HG03571 (cell line): ENCODE data around the gene TSHZ3.

ENCODE experiments used
- ATAC-seq: cut with Tn5 transposase; IDR thresholded peaks from one replicate; pipeline ENCODE4 v1.9.1; 2021; ENCODE audit not compliant: unreplicated experiment

Gene TSHZ3

DNA sequence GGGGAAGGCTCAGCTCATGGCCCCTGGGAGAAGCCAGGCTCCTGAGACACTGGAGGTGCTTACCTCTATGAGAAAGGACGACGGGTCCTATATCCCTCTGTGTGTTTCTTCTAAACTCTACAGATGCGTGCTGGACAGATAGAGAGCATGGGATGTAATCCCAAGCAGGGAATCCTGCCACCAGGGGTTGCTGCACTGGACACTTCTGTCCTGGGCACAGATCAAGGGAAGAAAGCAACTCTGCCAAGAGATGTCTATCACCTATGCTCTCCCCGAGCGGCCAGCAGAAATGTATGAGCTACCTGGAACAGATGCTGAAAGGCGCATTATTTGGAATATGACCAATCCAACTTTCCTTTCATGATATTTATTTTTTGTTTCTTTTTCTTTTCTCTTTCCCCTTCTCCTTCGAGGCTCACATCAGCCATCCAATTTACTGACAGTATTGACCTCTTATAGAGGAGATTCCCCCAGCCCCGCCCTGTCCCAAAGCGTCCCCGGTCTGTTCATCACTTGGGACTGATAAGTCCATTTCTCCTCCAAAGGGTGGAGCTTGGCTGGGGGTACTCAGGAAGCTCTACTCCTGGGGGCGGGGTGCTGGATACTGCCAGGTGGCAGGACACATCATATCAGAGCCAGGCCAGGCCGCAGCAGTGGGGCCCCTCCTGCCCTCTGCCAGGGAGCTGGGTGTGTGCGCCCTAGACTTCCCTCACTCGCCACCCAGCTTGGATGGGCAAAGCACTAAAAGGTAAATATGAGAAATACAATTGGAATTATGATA, 34.2 kb downstream of the TSHZ3 start:
- no peak for ATAC-seq

DNA sequence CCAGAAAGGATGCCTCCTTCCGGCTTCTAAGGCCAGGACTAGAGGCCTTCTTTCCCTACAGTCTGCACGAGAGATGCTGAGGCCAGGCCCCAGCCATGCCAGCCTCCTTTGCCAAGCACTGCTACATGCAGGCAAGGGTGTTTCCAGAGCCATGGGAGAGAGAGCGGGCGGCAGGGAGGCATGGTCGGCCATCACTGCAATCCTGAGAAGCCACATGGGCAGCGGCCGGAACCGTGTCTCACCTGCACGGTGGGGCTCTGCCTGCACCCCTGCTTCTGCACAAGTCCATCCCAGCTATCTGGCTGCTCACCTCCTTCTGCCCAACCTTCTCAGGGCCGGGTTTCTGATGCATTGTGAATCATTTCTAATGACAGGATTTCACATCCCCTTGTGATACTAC, 35.1 kb downstream of the TSHZ3 start:
- ATAC-seq = no peak

DNA sequence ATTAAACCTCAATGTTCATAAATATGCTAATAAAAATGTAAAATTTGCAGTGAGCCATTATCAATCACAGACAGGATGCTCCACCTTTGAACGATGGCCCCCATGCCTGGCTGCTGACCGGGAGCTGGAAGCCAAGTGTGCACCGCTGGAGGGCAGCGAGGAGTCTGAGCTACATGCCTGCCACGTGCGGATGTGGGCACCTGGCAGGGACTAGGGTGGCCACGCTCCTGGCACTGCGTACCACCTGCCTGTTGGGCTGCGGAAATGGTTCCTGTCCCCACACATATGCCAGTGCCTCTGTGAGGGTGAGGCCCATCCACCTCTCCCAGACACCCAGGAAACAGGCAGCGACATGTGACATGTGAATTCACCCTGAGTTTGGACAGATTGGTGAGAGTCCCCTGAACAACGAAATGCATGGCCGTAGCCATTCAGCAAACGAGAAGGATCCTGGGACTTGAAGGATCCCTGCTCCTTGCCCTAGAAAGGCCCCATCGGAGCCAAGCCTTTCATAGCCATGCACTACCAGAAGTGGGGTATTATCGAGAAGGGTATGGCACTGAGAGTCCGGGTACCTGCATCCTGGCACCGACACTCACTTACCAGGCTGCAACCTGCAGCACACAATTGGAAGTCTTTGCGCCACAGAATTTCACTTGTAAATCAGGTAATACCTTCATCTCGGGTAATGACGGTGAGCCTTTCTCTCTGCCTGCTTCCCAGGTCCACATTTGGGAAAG, 35.8 kb downstream of the TSHZ3 start:
- ATAC-seq = no peak

DNA sequence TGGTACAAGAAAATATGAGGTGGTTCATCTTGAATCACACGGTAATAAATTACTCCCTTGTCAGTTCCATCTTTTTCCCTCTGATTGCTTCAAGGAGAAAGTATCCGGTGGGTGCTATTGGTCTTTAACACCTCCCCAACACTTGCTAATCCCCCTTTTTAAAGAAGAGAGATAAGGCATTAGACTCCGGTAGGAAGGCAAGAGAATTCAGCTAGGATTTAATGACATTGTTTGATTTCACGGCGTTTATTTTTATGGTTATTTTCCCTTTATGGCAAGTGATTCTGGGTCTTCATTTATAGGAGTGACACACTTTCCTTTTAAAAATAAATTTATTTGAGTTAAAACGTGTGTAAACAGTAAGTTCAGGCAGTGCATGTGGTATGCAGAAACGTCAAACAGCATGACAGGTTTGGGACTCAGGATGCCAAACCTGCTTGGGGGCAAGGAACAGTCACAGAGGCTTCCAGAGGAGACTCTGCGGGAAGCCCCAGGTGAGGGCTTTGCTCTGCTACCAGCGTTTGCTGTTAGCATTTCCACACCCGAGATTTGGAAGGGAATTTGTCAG, 36.5 kb downstream of the TSHZ3 start:
- ATAC-seq = no peak

DNA sequence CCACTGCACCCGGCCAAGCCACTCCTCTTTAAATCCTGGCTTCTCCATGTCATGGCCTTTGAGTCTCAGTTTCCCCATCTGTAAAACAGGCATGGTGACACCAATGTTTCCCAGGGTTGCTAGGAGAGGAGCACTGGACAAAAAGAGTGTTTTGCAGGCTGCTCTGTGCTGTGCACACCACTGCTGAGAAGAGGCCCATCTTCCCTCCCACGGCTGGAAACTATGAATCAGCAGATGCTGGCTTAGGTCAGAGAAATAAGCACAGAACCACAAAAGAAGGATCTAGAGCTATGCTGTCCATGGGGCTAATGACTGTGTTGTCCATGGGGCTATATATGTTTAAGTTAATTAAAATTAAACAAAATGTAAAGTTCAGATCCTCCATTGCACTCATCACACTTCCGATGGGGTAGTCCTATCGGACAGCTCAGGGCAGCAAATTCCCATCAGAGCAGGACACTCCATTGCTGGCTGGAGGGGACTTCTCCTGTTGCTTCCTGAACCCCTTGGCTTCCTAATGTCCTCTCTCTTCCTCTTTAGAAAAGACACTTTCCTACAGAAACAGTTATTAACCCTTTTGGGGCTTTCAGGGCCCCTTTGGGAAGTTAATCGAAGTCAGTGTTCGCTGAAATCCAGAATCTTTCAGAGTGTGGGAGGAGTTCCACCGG, 37.1 kb downstream of the TSHZ3 start:
- ATAC-seq = no peak

DNA sequence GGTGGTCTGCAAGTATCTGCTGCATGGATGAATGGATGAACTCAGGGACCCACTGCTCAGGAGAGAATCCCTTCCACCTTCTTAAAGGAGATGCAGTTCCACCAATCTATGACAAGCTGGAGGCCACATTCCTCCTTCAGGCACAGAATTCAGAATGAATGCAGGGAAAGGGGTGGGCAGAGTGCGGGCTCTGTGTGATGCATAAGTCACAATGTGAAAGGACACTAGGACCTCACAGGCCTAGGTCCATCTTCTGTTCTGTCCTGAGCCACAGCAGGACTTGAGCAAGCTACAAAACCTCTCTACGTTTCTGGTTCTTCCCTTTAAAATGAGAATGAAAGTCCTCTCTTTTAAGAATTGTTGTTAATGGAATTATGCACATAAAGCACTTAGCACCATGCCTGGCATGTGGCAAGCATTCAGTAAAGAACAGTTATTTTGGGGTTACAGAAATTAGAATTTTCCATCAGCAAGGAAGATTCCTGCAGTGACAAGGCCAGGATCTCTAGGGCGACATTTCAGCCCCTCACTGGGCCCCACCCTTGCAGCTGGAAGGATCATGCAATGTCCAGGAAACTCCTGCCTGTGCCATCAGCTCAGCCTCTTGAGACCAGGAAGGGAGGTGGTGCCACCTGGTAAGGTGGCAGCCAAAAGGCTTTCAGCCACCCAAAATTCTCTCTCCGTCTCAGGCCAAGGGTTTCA, 38.7 kb downstream of the TSHZ3 start:
- no peak for ATAC-seq

DNA sequence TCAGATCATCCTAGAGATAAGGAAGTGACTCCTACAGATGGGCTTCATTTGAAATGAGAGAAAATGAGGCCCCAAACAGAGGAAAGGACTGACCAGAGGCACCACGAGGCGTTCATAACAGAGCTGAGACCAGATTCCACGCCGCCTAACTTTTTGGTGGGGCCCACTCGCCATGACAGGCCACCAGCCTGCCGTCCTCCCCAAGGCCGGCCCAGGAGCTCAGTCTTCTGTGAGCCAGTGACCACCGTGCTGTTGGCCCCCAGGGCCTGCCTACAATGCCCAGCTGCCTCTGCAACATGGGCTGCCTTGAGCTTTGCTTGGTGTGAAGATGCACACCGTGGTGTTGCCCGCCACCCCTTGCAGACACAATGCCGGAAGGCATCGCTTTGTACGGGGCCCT, 40.5 kb downstream of the TSHZ3 start:
- no peak for ATAC-seq

DNA sequence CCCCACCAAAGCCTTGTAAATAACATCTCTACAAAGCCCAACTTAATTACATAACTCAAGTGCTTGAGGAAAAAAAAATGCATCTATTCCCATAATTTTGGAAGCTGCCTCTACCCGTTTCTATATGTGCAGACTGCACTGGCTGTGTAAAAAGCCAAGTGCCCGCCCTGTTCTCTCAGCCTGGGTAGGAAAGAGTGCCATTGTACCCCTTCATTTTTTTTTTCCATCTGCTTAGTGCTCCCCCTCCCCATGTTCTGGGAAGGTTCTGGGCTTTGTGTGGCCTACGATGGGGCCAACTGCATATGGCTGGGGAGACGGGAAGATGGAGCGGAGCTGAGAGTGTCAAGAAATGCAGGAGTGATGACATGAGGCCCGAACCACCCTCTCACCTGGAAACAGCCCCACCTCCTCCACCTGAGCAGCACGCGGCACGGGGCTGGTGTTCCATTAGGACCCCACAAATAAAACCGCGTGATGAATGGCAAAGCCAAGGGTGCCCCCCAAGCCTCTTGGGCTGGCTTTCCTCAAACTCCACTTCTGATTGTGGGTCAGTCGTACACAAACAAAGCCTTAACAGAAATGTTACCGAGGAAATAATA, 42.1 kb downstream of the TSHZ3 start:
- ATAC-seq = no peak

DNA sequence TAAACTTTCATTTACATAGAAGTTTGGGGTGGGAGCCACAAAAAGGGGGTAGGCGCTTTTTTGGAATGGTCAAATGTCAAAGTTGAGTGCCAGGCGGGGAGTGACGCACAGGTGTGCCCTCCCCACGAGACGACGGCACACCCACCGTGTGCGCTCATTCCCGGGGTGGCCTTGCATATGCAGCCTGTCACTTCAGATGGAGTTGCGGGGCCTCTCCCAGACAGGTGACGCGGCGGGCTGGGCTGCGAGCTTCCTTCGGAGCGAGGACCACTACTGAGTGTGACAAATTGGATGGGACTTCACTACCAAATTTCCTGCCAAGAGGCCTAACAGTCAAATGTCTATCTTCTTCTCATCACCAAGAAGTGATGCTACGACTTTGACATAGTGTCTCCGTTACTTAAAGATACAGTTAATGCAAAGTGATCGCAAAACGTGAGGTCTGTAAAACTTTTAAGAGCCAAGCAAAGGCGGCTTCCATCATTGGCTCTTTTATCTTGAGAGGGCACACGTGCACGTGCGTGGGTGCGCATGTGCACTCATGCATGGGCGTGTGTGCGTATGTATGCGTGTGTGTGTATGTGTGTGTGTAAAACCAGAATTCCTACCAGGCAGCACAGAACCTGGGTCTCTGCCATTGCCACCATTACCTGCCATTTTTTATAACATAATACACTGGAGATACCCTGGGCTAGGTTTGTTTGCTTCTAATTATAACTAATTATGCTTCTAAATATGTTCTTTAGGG, 43.1 kb downstream of the TSHZ3 start:
- no peak for ATAC-seq

DNA sequence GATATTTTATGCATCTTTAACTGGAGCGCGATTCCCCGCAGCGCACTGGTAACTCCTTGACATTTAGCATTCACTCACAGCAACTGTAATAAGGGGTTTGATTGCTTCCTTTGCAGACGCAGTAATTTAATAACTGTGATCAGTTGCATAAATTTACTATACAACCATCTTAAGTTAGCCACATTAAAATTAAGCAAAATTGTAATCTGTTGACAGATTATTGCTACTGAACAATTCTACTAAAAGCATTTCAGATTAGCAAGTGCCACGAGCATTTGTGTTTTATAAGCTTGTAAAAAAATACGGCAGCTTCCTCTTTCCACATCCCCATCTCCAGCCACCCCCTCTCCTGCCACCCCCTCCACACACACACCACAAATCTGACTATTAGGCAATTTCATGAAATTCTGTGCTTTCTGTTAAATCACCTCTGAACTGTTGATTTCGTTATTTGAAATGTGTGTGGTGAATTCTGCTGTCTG, 44.4 kb downstream of the TSHZ3 start:
- ATAC-seq = no peak

DNA sequence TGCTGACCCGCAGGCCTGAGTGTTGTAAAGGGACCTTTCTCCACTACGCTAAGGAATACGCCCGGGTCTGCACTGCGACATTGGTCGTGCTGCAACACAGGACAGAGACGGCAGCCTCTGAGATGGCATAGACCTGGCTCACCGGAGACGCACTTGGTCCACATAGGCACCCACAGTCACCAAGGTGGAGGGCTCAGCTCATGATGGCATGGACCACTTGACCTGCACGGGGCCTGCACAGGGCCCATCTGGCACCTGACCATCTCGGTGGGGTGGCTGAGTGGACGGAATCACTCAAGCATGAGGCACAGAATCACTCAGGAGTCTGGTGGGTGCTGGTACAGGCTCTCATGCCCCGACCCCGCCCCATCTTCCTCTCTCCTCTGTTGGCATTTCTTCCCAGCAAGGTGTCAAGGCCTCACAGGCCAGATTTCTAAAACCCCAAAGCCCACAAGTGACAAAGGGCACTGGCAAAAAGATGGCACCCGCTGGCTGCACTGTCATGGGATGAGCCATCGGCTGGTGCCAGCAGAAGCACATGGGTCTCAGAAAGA, 45.9 kb downstream of the TSHZ3 start:
- no peak for ATAC-seq

DNA sequence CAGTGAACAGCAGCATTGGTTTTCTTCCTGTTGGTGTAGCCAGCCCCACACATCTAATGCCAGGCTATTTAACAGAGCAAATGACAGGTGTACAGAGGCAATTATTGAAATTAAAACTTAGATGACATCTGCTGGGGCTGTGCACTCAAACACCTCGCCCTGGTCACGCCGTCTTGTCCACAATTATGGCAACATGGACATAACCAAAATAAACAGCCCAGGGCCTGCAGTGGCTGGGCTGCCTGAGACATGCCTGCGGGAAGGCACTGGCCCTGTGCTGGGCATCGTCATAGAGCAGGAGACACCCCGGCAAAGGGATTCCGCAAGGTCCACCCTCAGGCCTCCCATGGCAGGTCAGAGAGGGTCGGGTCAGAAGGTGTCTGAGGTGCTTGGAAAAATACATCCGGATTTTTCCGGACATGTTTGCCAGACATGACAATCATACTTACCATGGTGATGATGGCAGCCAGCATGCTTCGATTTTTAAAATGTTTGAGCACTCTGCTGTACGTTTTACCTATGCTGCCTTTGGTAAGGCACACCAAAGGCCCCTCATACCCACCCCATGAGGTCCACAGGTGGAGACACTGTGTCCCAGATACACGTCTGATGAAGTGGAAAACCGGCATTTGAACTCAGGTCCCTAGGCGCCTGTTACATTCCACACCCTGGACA, 47.8 kb downstream of the TSHZ3 start:
- ATAC-seq = no peak

DNA sequence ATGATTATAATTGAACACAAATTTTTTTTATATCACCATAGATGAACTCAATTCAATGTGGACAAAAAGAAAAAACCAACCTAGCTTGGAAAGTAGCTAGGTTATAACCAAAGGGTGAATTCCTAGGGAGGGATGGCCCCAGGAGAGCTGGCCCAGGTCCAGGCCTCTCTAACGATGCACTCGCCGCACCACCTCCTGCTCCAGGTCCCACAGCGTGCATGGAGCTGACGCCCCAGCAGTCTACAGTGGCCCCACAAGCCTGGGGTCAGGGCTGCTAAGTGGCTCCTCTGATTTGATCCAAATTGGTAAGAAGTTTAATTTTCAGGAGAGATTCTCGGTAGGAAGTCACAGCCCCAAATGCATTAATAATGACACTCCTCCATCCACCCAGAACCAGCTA, 48.8 kb downstream of the TSHZ3 start:
- ATAC-seq = no peak

DNA sequence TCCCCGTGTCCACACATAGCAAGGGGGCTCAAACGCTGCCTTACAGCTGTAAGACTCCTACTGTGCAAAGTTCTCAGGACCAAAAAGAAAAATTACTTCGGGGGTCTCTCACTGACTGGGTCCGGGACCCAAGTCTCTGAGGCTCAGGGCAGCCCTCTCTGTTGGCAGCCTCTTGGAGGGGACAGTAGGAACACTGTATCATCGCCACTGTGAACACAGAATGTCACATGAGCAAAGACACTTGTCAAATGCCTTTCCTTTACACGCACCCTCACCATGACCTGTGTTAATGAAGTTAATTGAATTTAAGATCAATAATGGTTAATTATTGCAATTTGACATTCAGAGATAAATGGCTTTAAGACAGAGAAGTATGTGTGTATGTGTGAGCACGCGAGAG, 49.6 kb downstream of the TSHZ3 start:
- no peak for ATAC-seq

DNA sequence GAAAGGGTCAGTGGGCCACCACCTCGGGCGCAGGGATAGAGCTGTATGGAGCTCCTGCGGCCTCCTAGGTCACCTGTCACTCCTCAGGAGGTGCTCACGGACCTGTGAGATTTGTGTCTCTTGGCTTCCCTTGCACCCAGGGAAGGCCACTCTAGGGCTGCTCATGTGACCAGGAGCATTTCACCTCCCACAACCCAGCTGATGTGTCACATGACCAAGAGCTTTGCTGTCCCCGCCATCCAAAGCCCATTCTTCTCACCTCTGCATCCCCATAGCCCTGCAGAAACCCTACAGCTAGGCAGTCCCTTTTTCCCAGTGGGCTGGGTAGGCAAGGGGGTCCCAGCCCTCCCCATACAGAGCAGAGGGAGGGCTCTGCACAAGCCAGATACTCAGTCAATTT, 51.2 kb downstream of the TSHZ3 start:
- no peak for ATAC-seq

DNA sequence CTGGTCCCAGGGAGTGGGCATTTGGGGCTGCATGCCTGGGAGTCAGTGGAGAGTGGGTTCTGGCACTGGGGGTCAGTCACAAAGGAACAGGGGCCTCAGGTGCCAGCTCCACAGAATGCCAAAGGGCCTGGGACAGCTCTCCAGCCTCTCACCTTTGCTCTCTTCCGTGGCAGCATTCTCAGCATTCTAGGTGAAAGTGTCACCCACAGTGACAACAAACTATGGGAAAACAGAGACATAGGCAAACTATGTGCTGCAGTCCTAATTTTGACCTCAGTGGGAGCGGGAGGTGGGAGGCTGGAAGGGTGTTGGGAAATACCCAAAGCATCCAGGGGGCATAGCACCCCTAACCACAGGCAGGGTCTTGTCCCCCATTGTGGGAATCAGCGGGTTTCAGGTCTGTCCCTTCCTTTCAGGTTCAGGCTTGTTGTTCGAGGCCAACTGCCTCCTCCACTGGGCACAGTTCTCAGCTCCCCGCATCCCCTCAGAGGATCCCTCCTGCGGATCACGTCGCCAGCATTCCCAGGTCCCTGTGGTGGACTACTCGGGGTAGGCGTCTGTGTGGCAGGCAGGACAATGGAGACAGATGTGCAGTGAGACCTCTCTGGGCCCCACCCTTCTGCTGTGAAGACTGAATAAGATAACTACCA, 52.4 kb downstream of the TSHZ3 start:
- ATAC-seq = no peak

DNA sequence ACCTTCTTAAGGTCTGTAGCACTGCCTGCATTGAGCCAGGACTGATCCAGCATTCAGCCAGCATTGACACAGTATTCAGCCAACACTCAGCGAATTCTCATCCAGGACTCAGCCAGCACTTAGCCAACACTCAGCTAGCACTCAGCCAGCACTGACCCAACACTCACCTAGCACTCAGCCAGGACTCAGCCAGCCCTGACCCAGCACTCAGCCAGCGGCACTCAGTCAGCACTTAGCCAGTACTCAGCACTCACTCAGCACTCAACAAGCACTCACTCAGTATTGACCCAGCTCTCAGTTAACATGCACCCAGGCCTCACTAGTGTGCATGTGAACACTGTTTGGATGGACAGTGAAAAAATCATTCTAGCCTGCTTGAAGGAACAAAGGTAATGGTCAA, 55.0 kb downstream of the TSHZ3 start:
- no peak for ATAC-seq

DNA sequence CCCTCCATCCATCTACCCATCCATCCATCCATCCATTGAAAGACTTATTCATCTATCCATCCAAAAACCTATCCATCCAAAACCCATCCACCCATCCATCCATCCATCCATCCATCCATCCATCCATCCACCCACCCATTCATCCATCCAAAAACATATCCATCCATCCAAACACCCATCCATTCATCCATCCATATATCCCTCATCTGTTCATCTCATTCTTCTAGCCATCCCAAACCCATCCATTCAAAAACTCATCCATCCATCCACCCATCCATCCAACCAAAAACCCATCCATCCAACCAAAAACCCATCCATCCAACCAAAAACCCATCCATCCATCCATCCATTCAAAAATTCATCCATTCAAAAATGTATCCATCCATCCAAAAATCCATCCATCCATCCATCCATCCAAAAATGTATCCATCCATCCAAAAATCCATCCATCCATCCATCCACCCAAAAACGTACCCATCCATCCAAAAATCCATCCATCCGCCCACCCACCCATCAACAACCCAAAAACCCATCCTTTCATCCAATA, 56.5 kb downstream of the TSHZ3 start:
- ATAC-seq = no peak
